Psoas muscle (tissue), 8 donors: Measurements from ENCODE around the gene PTPRCAP. TPM values are rescaled to one million over a fixed set of nuclear protein-coding genes. Genes with fewer than 3 reads are reported as not detected.

Experiments used
- ATAC-seq, 4 donors: fragments of 200-7000 bp; cut with Tn5 transposase; one replicate each; pipeline ENCODE4 v1.9.1; 2020; ENCODE audit warnings: moderate library complexity in 3 of 4, mild to moderate bottlenecking in 2 of 4
- DNase-seq, 2 donors: peaks; one replicate each; pipeline ENCODE4 v3.0.0-alpha.2; 2020
- H3K27ac ChIP-seq: fragments of 200-600 bp; one replicate; pipeline ENCODE4 v1.8.0; 2022
- H3K27me3 ChIP-seq, 3 donors: fragments of 200-600 bp in 1 of 3; one replicate each; pipeline versions ENCODE4 v1.6.1 to v1.8.0; 2013 to 2022; ENCODE audit warnings: low read length in 2 of 3, mild to moderate bottlenecking in 2 of 3, moderate library complexity in 1 of 3; ENCODE audit not compliant: insufficient read depth in 3 of 3
- H3K36me3 ChIP-seq, 2 donors: fragments of 200-600 bp in 1 of 2; one replicate each; pipeline versions ENCODE4 v1.6.1 to v1.8.0; 2013 to 2022; ENCODE audit warnings: low read depth in 1 of 2, mild to moderate bottlenecking in 1 of 2, moderate library complexity in 1 of 2; ENCODE audit not compliant: insufficient read depth in 1 of 2
- H3K4me1 ChIP-seq: fragments of 200-600 bp; one replicate; pipeline ENCODE4 v1.8.0; 2022
- H3K4me3 ChIP-seq: fragments of 200-600 bp; one replicate; pipeline ENCODE4 v1.8.0; 2022; ENCODE audit warnings: mild to moderate bottlenecking
- H3K9me3 ChIP-seq: fragments of 200-600 bp; one replicate; pipeline ENCODE4 v1.8.0; 2022
- WGBS, 3 donors: extraction: QIAGEN DNeasy Blood & Tissue Kit; methylation state at CpG; one replicate each; pipeline versions ENCODE4 v1.1.6 to v1.1.7; 2013; 5-methylcytosine and 5-hydroxymethylcytosine counted together
- intact Hi-C, 2 donors: fragments of 100-400 bp; cut with DNase I; formaldehyde crosslinking; loops; one replicate each; pipeline versions ENCODE4 v1.11.0 to v1.14.2; 2022
- polyA plus RNA-seq, 3 donors: library from polyadenylated mRNA; stranded (reverse); fragments of 200-250 nt; gene quantifications; one replicate each; pipeline ENCODE4 v1.2.3, GENCODE V29; 2013
- total RNA-seq, 4 donors: library from RNA; stranded (reverse); fragmentation: NEBNext Ultra II Directional in 2 of 4; extraction: Animal tissue kit (Norgen Biotek cat#: 25700) in 2 of 4; gene quantifications; one replicate each; pipeline versions ENCODE4 v1.2.1 to v1.2.4, GENCODE V29; 2021 to 2023
- TF ChIP-seq, protein P1 (sequence below): fragments of 200-600 bp; IDR thresholded peaks from one replicate; pipeline ENCODE4 v1.8.0; 2022; ENCODE audit warnings: antibody characterized with exemption
- donor health status: healthy with polysubstance abuse.
- donor health status: DM: no; HTN: no; CAD: no; lungs with moderate emphysema.
- donor health status: Bipolar disorder and iron deficiency.
- donor health status: healthy.
- donor health status: DM: yes; HTN: yes; CAD: no.
- donor health status: DM: no; HTN: no; CAD: no.
- donor health status: DM: no; HTN: no; CAD: no.
- donor health status: DM: yes; HTN: yes; CAD: no.

Gene PTPRCAP
- total and polyA plus RNA-seq, 7 donors: 0.25 to 1.4 (median 1.0) TPM

DNA sequence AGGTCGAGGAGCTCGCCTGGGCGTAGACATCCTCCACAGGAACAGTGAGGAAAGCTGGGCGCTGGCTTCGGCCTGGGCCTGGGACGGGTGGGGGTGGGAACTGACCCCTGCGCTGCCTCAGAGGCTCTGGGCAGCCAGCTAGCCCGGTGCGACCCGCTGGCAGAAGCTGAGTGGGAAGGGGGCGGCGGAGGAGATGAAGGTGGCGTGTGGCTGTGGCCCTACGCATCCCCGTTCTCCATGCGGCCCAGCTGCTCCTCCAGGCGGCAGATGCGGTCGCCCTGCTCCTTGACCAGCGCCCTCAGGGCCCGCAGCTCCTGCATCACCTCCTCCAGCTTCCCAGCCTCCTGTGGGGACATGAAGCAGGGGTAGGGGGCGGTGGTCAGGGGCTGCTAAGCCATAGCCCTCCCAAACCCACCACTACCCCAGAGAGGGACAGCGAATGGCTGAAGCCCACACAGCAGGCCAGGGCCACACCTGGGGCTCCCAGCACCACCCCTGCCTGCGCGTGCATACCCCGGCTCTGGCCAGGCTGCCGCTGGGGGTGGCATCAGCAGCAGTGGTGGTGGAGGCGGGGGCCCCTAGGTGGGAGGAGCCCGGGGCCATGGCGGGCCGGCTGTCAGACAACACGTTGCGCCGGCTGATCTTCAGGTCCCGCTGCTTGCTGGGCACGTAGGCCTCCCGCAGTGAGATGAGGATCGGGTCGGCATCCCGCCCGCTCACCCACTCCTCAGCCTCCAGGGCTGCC, 848 bp upstream of the PTPRCAP start:
- TF ChIP-seq, protein P1, sequence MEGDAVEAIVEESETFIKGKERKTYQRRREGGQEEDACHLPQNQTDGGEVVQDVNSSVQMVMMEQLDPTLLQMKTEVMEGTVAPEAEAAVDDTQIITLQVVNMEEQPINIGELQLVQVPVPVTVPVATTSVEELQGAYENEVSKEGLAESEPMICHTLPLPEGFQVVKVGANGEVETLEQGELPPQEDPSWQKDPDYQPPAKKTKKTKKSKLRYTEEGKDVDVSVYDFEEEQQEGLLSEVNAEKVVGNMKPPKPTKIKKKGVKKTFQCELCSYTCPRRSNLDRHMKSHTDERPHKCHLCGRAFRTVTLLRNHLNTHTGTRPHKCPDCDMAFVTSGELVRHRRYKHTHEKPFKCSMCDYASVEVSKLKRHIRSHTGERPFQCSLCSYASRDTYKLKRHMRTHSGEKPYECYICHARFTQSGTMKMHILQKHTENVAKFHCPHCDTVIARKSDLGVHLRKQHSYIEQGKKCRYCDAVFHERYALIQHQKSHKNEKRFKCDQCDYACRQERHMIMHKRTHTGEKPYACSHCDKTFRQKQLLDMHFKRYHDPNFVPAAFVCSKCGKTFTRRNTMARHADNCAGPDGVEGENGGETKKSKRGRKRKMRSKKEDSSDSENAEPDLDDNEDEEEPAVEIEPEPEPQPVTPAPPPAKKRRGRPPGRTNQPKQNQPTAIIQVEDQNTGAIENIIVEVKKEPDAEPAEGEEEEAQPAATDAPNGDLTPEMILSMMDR: no peak
- intact Hi-C loops: no loop called here
- ATAC-seq: no peak
- peaks cover 8% of the 10 kb centered on the region for H3K4me1 ChIP-seq
- H3K36me3 ChIP-seq: peaks cover 6 to 72% of the 10 kb centered on the region in 2 donors
- H3K27ac ChIP-seq: peak overlapping the region; percentile 62
- H3K9me3 ChIP-seq: no peaks in the 10 kb centered on the region
- whole genome bisulfite sequencing, 3 donors: 86 to 89% (median 86%) methylated on average over 30 to 41 of the region's 41 CpGs
- H3K4me3 ChIP-seq: no peak overlapping the region
- DNase-seq: peak in 1 of 2 donors; percentile 60
- H3K27me3 ChIP-seq: no peaks in the 10 kb centered on the region

DNA sequence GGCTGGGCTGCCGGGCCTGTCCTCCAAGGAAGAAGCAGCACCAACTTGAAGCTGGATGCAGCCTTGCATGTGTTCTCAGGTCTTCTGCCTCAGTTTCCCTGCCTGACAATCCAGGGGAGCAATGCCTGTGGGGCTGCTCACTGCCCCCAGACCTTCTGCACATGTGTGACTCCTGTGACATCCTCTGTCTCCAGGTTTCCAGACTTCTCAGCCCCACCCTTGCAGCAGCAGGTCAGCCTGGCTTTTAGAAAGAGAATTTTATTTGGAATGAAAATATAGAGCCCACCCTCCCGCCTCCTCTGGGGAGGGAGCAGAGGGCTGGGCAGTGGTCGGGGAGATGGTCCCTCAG, 301 bp upstream of the PTPRCAP start:
- 77 to 91% (median 80%) methylated on average over 3 of the region's 3 CpGs for WGBS, 3 donors

DNA sequence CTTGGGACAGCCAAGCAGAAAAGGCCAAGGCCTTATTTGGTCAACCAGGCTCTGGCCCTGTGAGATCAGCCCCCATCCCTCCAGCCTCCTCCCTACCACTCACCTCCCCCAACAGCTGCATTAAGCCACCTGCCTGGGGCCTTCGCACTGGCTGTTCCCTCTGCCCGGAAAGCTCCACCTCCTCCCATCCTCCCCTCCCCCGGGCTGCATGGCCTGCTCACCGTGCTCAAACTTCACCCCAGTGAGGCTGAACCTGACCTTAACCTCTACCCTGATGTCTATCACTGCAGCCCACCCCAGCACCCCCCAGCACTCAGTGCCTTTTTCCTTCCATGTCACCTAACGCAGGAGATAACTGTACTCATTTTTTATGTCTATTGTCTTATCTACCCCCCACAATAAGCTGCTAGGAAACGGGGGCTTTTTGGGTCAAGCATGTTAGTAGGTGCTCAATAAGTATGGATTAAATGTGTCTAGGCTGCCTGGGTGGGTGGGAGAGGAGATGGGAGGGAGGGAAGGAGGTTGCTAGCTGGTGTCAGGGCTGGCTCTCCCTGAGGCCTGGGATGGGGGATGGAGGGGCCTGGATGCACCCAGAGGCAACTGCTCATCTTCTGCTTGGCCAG, 912 bp downstream of the PTPRCAP start:
- 54 to 59% (median 59%) methylated on average over 6 of the region's 6 CpGs for WGBS, 3 donors
- intact Hi-C loops: no loop called here
- H3K36me3 ChIP-seq: peaks cover 6 to 82% of the 10 kb centered on the region in 2 donors
- TF ChIP-seq, protein P1: no peak
- H3K9me3 ChIP-seq: no peaks in the 10 kb centered on the region
- H3K27ac ChIP-seq: no peak overlapping the region
- H3K4me3 ChIP-seq: no peak overlapping the region
- DNase-seq: no peak
- H3K27me3 ChIP-seq: no peaks in the 10 kb centered on the region
- peak in 1 of 4 donors; percentile 12 for ATAC-seq
- H3K4me1 ChIP-seq: no peaks in the 10 kb centered on the region

More for the DNA sequence above, 301 bp upstream of the PTPRCAP start:
- H3K36me3 ChIP-seq: peaks cover 6 to 77% of the 10 kb centered on the region in 2 donors
- H3K4me3 ChIP-seq: no peak overlapping the region
- intact Hi-C loops: no loop called here
- H3K27ac ChIP-seq: no peak overlapping the region
- no peaks in the 10 kb centered on the region for H3K9me3 ChIP-seq
- no peaks in the 10 kb centered on the region for H3K27me3 ChIP-seq
- TF ChIP-seq, protein P1: no peak
- ATAC-seq (no peak), DNase-seq (no peak)
- H3K4me1 ChIP-seq: peaks cover 8% of the 10 kb centered on the region

DNA sequence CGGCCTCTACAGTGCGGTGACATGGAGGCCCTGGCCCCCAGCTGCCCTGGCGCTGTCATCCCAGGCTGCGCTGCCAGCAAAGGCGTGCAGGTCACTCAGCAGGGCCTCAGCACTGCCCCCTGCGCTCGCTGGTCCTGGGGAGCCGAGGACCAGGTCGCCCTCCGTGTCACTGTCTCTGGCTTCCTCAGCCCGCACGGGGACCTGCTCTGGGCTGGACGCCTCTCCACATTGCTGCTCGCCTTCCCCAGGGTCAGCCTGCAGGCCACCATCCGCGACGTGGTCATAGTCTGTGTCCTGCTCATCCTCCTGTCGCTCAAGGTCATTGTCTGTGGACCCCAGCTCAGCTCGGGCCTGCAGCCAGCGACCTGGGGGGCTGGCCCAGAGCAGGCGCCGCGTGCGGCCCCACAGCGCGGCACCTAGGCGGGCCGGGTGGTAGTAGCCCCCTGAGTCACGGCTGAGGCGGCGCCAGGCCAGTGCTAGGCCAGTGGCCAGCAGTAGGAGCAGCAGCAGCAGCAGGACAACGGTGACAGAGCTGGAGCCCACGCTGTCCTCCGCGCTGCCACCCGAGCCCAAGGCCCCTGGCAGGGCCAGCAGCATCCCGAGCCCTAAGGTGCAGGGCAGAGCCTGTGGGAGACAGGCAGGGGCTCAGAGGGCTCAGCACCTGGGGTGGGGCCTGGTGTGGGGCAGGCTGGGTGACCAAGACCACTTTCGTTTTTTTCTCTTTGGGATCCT, 1.6 kb downstream of the PTPRCAP start:
- Histone ChIP-seq H3K36me3 (peaks cover 6 to 81% of the 10 kb centered on the region in 2 donors), H3K27me3 (no peaks in the 10 kb centered on the region), H3K9me3 (no peaks in the 10 kb centered on the region), H3K4me3 (no peak overlapping the region), H3K27ac (peak overlapping the region; percentile 36), H3K4me1 (peaks cover under 1% of the 10 kb centered on the region)
- intact Hi-C loops: no loop called here
- no peak for ATAC-seq
- DNase-seq: no peak
- 86 to 88% (median 87%) methylated on average over 33 to 38 of the region's 38 CpGs for WGBS, 3 donors
- TF ChIP-seq, protein P1: no peak
